ENCODE measurements around the gene C1QTNF8.

The C1QTNF8 gene

DNA sequence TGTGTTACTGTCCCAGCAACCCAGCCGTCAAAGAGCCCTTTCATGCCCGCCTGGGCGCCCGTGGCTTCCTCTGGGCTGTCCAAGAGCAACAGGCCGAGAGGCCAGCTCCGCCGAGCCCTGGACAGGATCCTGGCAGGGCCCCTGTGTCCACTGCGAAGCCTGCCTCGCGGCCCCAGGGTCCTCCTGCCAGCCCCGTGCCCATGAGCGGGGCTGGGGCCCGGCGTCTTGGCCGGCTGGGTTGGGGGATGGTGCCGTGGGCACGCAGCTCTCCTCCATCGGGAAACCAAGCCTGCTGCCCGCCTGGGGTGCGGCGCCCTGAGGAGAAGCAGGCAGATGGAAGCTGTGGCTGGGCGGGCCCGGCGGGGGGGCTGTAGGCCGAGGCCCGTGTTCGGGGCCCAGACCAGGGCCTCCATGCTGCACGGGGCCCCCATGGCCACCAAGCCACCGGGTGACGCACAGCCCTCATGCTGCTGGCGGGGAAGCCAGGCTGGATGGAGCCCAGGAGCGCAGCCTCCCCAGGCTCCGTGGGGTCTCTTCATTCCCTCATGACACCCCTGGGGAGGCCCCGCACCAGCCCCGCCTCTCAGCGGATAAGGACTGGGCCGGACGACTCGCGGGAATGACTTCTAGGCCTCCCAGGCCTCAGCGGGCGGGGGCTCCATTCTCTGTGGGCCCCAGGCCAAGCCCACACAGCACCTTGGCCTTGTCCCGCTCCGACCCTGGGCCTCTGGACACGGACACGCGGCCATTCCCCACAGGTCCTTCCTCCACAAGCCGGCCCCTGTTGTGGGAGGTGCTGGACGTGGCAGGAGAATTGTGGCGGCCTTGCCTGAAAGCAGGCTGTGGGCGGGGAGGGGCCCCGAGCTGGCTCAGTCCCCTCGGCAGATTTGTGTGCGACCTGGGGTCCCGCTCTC lies at the start of gene C1QTNF8:
Gene C1QTNF8, minus strand, starts transcription at position 76 of the 914 bp plus-strand sequence. CDS start 1,322 bp downstream, outside the sequence.
- DNase-seq, result no peak

DNA sequence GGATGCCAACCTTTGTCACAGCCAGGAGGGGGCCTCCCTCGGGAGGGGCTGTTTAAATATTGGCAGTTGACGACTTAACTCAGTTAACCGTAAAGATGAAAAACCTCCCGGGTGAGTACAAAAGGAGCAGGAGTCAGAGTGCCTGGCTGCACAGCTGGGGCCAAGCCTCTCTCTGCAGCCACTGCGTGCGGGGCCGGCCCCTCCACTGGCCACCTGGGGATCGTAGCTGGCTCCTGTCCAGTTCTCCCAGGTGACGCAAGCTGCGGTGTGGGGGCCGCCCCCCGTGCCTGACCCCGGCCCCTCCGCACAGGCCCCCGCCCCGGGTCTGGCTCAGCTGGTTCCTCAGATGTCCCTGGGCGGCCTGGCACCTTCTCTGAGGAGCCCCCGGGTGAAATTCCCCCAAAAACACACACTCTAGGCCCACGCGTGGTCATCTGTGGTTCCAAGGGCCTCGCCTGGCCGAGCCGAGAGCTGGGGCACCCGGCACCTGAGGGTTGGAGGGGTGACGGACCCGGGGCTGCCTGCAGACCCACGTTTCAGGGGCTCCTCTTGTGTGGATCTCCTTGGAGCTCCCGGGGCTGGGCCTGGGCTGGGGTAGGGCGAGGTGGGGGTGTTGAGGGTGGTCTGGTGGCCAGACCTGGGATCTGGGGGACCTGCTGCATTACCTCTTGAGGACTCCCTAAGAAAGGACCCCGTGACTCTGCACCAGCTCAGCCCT lies 49.5 kb upstream of the C1QTNF8 start:
- no peak for DNase-seq

DNA sequence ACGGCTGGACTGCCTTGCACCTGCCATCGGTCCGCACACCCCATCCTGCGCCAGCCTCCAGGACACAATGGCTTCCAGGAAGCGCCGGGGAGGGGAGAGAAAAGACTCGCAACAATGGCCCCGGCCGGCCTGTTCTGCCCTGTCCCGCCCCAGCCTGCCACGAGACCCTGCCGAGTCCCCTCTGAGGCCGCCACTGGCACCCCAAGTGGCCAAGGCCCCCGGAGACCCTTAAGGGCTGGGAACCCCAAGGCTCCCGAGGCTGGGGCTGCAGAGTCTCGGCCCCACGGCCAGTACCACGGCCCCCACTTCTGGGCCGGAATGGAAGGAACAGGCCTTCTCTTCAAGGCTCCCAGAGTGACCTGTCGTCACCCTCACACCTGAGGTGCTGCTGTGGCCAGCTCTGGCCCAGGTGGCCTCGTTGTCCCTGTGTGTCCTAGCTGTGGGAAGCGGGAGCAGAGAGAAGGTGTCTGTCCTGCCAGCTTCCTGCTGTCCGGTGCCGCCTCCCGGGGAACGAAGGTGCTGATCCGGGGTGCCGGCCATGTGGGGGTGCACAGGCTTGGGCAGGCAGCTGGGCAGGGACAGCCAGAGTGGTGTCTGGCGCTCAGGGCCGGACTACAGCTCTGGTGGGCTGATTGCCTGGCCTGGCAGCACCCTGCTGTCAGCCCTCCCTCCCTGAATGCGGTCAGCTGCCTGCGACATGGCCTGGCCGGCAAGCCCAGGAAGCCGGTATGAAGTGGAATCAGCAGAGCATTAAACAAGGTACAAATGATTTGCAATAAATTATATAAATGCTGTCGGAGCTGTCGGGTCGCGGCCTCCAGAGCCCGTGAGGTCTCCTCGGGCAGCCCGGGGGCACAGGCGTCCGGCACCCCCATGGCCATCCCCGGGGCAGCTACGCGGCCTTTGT lies 48.7 kb upstream of the C1QTNF8 start:
- DNase-seq, result no peak

GRCh38 chr16:1143761-1144450 lies 47.9 kb upstream of the C1QTNF8 start:
- DNase-seq, result no peak

GRCh38 chr16:1142911-1143310 lies 46.9 kb upstream of the C1QTNF8 start:
- DNase-seq, result no peak

DNA sequence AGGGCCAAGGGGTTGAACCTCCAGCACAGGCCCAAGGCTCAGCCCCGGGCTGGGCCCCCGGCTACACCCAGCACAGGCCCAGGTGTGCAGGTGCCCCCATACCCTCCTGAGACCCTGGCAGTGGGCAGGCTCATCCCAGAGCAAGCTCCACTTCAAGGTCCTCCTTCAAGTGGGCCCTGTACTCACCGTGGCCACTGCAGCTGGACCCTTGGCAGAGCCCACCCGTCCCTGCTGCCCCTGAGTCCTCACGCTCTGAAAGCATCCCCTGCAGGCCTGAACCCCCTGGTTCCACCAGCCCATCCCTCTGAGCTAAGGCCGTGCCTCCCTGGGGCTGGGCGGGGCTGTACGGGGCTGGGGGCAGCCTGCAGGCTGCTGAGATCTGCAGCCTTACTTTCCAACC lies 45.7 kb upstream of the C1QTNF8 start:
- no peak for DNase-seq

GRCh38 chr16:1141191-1141590 lies 45.1 kb upstream of the C1QTNF8 start:
- no peak for DNase-seq

- DNase-seq, result no peak
These were observed 44.6 kb upstream of the C1QTNF8 start for GRCh38 chr16:1140582-1141162.

DNA sequence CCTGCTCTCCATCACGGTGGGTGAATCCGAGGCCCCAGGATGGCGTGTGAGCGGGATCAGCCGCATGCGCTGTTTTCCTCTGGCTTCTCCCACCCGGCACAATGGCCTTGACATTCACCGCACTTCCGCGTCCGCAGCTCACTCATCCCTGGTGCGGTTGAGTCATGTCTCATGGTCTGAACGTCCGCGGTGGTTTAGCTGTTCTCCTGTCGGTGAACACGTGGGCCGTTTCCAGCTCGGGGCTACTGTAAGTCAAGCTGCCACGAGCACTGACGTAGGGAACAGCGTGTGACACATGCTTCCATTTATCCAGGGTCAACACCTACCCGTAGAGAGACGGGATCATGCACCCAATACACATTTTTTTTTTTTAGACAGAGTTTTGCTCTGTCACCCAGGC lies 41.6 kb upstream of the C1QTNF8 start:
- DNase-seq, result no peak

DNA sequence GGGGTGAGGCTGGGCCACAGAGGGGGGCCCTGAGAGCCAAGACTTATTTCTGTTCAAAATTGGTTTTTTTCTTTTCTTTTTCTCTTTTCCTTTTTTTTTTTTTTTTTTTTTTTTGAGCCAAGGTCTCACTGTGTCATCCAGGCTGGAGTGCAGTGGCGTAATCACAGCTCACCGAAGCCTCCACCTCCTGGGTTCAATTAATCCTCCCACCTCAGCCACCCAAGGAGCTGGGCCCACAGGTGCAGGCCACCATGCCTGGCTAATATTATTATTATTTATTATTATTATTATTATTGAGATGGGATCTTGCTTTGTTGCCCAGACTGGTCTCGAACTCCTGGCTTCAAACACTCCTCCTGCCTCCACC lies 39.4 kb upstream of the C1QTNF8 start:
- DNase-seq, result no peak

DNA sequence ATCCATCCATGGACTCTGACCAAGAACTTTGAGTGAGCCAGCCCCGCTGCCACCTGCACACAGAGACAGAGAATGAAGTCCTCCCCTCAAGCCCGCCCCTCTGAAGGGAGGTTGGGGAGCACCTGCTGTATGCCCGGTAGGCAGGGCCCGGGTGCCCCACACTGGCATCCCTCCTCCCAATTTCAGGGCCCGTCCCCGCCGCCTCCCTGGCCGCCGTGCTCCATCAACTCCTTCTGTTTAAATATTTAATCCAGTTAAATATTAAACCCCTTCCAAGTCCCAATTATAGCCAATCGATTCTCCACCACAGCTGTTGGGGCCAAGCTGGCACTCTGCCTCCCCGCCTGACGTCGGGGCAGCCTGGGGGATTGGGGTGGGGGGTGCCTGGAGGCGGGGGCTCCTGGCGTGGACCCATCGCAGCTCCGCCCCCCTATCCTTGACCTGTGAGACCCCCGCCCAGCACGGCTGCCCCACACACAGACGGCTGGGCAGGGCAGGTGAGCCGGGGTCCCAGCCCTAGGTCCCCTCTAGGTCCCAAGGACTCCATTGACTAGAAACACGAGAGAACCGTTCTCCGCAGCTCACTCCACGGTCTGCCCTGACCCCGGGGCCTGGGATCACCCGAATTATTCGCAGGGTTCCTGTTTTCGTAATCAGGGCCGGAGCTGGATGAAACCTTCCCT lies 38.9 kb upstream of the C1QTNF8 start:
- DNase-seq, result no peak

- DNase-seq, result no peak
These were observed 37.9 kb upstream of the C1QTNF8 start for GRCh38 chr16:1133810-1134520.

DNA sequence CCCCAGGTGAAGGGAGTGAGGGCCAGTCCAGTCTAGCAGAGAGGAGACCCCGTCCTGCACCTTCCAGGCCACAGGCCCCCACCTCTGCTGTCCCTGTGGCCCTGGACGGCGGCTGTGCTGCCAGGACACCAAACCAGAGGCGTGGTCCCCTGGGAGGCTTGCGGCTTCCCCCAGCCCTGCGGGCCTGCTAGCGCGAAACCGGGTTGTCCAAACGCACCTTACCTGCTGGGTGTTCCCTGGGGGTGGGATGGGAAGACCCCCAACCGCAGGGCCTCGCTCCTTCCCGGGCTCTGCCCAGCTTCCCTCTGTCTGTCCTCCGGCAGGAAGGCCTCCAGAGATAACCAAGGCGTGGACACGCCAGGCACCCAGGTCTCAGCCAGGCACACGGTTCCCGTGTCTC lies 37.2 kb upstream of the C1QTNF8 start:
- DNase-seq, result no peak

GRCh38 chr16:1132431-1132830 lies 36.4 kb upstream of the C1QTNF8 start:
- no peak for DNase-seq

- DNase-seq, result no peak
These were observed 35.4 kb upstream of the C1QTNF8 start for GRCh38 chr16:1131378-1131994.

GRCh38 chr16:1130382-1130781 lies 34.3 kb upstream of the C1QTNF8 start:
- no peak for DNase-seq

GRCh38 chr16:1129106-1129960 lies 33.3 kb upstream of the C1QTNF8 start:
- DNase-seq, result no peak

DNA sequence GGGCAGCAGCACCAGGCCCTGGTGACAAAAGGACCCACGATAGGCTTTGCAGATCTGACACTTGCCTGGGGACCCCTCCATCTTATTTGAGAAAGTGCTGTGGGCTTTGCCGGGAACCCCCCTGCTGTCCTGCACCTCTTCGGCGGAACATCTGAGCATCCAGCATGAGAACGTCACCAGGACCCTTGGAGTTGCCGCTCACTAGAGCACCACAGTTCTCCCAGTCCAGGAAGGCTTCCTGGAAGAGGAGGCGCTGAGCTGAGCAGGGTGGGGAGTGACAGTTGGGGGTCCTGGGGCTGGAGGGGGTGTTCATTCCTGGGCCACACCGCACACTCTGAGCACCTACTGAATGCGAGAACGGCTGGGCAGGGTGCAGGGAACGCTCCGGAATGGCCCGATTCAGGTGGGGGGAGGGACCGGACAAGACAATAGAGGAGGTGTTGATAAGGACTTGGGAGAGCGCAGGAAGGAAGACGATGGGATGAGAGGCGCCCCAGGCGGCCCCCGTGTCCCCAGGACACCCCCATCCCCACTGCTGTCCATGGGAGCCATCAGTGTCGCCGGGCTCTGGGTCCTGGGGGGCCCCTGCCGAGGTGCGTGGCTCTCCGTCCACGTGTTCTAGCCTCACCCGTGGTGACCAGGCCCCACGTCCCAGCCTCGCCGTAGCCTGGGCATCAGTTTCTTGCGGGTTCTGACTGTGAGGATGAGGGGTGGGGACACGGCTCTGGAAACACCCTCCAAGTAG lies 32.1 kb upstream of the C1QTNF8 start:
- no peak for DNase-seq

- DNase-seq, result no peak
These were observed 31.1 kb upstream of the C1QTNF8 start for GRCh38 chr16:1127101-1127500.
